Measurements from ENCODE around the gene ODF2L. TPM values are rescaled to one million over a fixed set of nuclear protein-coding genes. Genes with fewer than 3 reads are reported as not detected.

Gene ODF2L
- total RNA-seq, 1 experiment from 2014 or later: 27.3 TPM

- H4K91ac ChIP-seq (ENCODE audit: insufficient read length, low read depth, low read length): no peak overlapping the region
- H3T11ph ChIP-seq (ENCODE audit: low read length): no peak overlapping the region
- no peak overlapping the region for H2BK15ac ChIP-seq (ENCODE audit: low read depth, low read length)
- Mint-ChIP-seq H3K27ac (no peak overlapping the region), H3K4me1 (no peaks in the 10 kb centered on the region; a peak in 1 of 4 replicates), H3K27me3 (ENCODE audit: low read depth) (no peaks in the 10 kb centered on the region), H3K9me3 (peaks cover 0 to 2% of the 10 kb centered on the region in 2 experiments; a peak in 2 of 5 replicates), H3K4me3 (no peak overlapping the region), H3K36me3 (ENCODE audit: insufficient read depth in 1 of 3, low read depth in 3 of 3) (peaks cover 0 to 10% (median 0%) of the 10 kb centered on the region in 3 experiments; a peak in 3 of 7 replicates)
- H2BK5ac ChIP-seq (ENCODE audit: insufficient read length, low read length): no peak overlapping the region
- no peak for DNase-seq
- no peak overlapping the region for H3K27ac ChIP-seq (ENCODE audit: insufficient read length, low read depth, low read length)
- no peak overlapping the region for H2AFZ ChIP-seq (ENCODE audit: low read length)
- no peak overlapping the region for H3K23ac ChIP-seq (ENCODE audit: insufficient read length, low read depth, low read length)
- H3K18ac ChIP-seq (ENCODE audit: insufficient read length, low read depth, low read length): no peak overlapping the region
- no peak overlapping the region for H3K4me2 ChIP-seq (ENCODE audit: insufficient read depth, insufficient read length, low read length)
- no peak overlapping the region for H3K4ac ChIP-seq (ENCODE audit: low read depth, low read length)
- H3K27me3 ChIP-seq (ENCODE audit: insufficient read depth, low read length): no peaks in the 10 kb centered on the region
- TF ChIP-seq CTCF (conservative IDR thresholded peaks at IDR 0.05): no peak
- no peaks in the 10 kb centered on the region for H3K9me3 ChIP-seq (ENCODE audit: control insufficient read depth, low read depth, low read length)
- H4K8ac ChIP-seq (replicated peaks; ENCODE audit: insufficient read length, low read depth, low read length): no peak overlapping the region
- no peak overlapping the region for H2BK20ac ChIP-seq (ENCODE audit: low read depth, low read length, poor library complexity, severe bottlenecking)
- no peak overlapping the region for H3K14ac ChIP-seq (ENCODE audit: insufficient read depth, low read length)
- no peaks in the 10 kb centered on the region for H3K79me1 ChIP-seq (ENCODE audit: insufficient read depth, low read depth, low read length, poor library complexity, severe bottlenecking)
- H2AK5ac ChIP-seq (ENCODE audit: insufficient read length, low read length): no peak overlapping the region
- no peak overlapping the region for H2BK120ac ChIP-seq (ENCODE audit: low read depth, low read length, poor library complexity, severe bottlenecking)
- H2BK12ac ChIP-seq (ENCODE audit: insufficient read length, low read depth, low read length): no peak overlapping the region
- no peak overlapping the region for H4K5ac ChIP-seq (ENCODE audit: insufficient read length, low read depth, low read length)
- no peak overlapping the region for H3K56ac ChIP-seq (ENCODE audit: insufficient read length, low read depth, low read length)
- no peaks in the 10 kb centered on the region; the same call in 1 of the 2 replicates for H3K79me2 ChIP-seq (ENCODE audit: insufficient read depth, low read length)
- H3K23me2 ChIP-seq (ENCODE audit: insufficient read length, low read depth, low read length, poor library complexity, severe bottlenecking): no peaks in the 10 kb centered on the region
- no peaks in the 10 kb centered on the region for H4K20me1 ChIP-seq (ENCODE audit: control insufficient read depth, insufficient read depth, insufficient read length)
- no peak overlapping the region for H3K9ac ChIP-seq (ENCODE audit: extremely low read depth, insufficient read length, low read length)
- no peaks in the 10 kb centered on the region for H3K4me1 ChIP-seq (ENCODE audit: insufficient read depth, low read length)
- no CpG with 5 or more reads among the region's 3 CpGs for WGBS (ENCODE audit: extremely low coverage, insufficient read length, low lambda C conversion rate)
Measured at GRCh38 chr1:86387916-86388627, 8.1 kb downstream of the ODF2L start.
